A549 (cell line): ENCODE measurements around the gene TRIO. TPM values are rescaled to one million over a fixed set of nuclear protein-coding genes. Genes with fewer than 3 reads are reported as not detected.
A peak's percentile ranks its signal among the peaks of the same experiment; 100 is the strongest.

Experiments used
- ATAC-seq, 2 experiments: fragments of 200-7000 bp in 1 of 2; fragments of >200 bp in 1 of 2; cut with Nextera tagmentation in 1 of 2; cut with Tn5 transposase in 1 of 2; 3 replicates each; pipeline versions ENCODE4 v1.8.0 to v1.9.1; 2018 to 2020; ENCODE audit warnings: mild to moderate bottlenecking in 1 of 2, moderate library complexity in 1 of 2
- CTCF ChIA-PET: fragments of 300-600 bp; sonication (Branson Sonifier 250); formaldehyde crosslinking; extraction: SDS; loops from one replicate; lab custom pipeline; 2021; ENCODE audit warnings: antibody characterized with exemption, inconsistent platforms; lab: Yijun Ruan, JAX
- POLR2A ChIA-PET: fragments of 350-600 bp; formaldehyde crosslinking; extraction: SDS; loops from one replicate; lab custom pipeline; 2021; ENCODE audit warnings: antibody characterized with exemption, inconsistent platforms; lab: Yijun Ruan, JAX
- DNase-seq, 2 experiments: peaks; one replicate each; pipeline versions ENCODE4 v3.0.0 to v3.0.0-alpha.2; 2011 to 2016; ENCODE audit warnings: low read depth in 1 of 2, low spot score in 1 of 2
- FAIRE-seq: peaks from 2 replicates; lab custom pipeline; 2011; peaks lifted over from hg19 to GRCh38; lab: Jason Lieb, UNC
- H3K27ac ChIP-seq, 2 experiments: fragments of >200 bp; sonication (Bioruptor Twin); formaldehyde crosslinking; 3 replicates each; pipeline ENCODE4 v1.5.1; 2016 to 2017
- H3K4me1 ChIP-seq: fragments of >200 bp; sonication (Bioruptor Twin); formaldehyde crosslinking; 3 replicates; pipeline ENCODE4 v1.6.1; 2016
- H3K4me2 ChIP-seq: fragments of >200 bp; sonication (Bioruptor Twin); formaldehyde crosslinking; 3 replicates; pipeline ENCODE4 v1.6.1; 2016
- H3K4me3 ChIP-seq: fragments of >200 bp; sonication (Bioruptor Twin); formaldehyde crosslinking; 3 replicates; pipeline ENCODE4 v1.5.1; 2016
- H3K9me3 ChIP-seq: fragments of >200 bp; sonication (Bioruptor Twin); formaldehyde crosslinking; 3 replicates; pipeline ENCODE4 v1.6.1; 2016
- CEBPB ChIP-seq, 2 experiments: fragments of >200 bp in 1 of 2; sonication (Bioruptor Twin) in 1 of 2; formaldehyde crosslinking in 1 of 2; IDR thresholded peaks; 2 replicates each; pipeline ENCODE4 v1.6.1; 2012 to 2016
- CHD4 ChIP-seq: fragments of 200-600 bp; sonication (generic); IDR thresholded peaks from 2 replicates; pipeline ENCODE4 v1.6.1; 2016; ENCODE audit warnings: antibody characterized with exemption, mild to moderate bottlenecking, borderline replicate concordance
- FOSB ChIP-seq: fragments of 250-450 bp; sonication (Bioruptor Pico); IDR thresholded peaks from 2 replicates; pipeline ENCODE4 v1.5.0; 2020; ENCODE audit warnings: mild to moderate bottlenecking, moderate library complexity
- GATA3 ChIP-seq: IDR thresholded peaks from 2 replicates; pipeline ENCODE4 v1.6.1; 2012; ENCODE audit warnings: borderline replicate concordance
- HDAC2 ChIP-seq: fragments of 200-600 bp; sonication (generic); IDR thresholded peaks from 2 replicates; pipeline ENCODE4 v1.6.1; 2016
- HMGXB4 ChIP-seq: fragments of 250-450 bp; sonication (Bioruptor Pico); IDR thresholded peaks from 2 replicates; pipeline ENCODE4 v1.5.0; 2021; ENCODE audit warnings: mild to moderate bottlenecking, moderate library complexity, borderline replicate concordance
- KDM1A ChIP-seq: fragments of 200-600 bp; sonication (generic); IDR thresholded peaks from 2 replicates; pipeline ENCODE4 v1.6.1; 2016; ENCODE audit warnings: low read depth, mild to moderate bottlenecking
- KDM5A ChIP-seq: fragments of 200-600 bp; sonication (generic); IDR thresholded peaks from 2 replicates; pipeline ENCODE4 v1.6.1; 2016; ENCODE audit warnings: antibody characterized with exemption, mild to moderate bottlenecking
- MAFK ChIP-seq: fragments of 450-650 bp; IDR thresholded peaks from 2 replicates; pipeline ENCODE4 v1.6.1; 2014; ENCODE audit not compliant: partially characterized antibody
- MAZ ChIP-seq: fragments of 150-350 bp; IDR thresholded peaks from 2 replicates; pipeline ENCODE4 v1.6.1; 2014; ENCODE audit warnings: antibody characterized with exemption, low read depth, low read length, borderline replicate concordance
- NPAS2 ChIP-seq: fragments of 250-450 bp; sonication (Bioruptor Pico); IDR thresholded peaks from 2 replicates; pipeline ENCODE4 v1.8.0; 2022; ENCODE audit warnings: mild to moderate bottlenecking, moderate library complexity, borderline replicate concordance
- NR3C1 ChIP-seq: fragments of >200 bp; sonication (Bioruptor Twin); formaldehyde crosslinking; IDR thresholded peaks from 3 replicates; pipeline ENCODE4 v1.6.1; 2017
- POLR2AphosphoS2 ChIP-seq: conservative IDR thresholded peaks from 2 replicates; pipeline ENCODE4 v1.6.1; 2012; ENCODE audit warnings: low read length, improper control_type of control experiment, inconsistent platforms
- RAD21 ChIP-seq, 2 experiments: fragments of >200 bp in 1 of 2; sonication (Bioruptor Twin) in 1 of 2; formaldehyde crosslinking in 1 of 2; IDR thresholded peaks in 1 of 2; conservative IDR thresholded peaks in 1 of 2; 2 replicates in 1 of 2; 3 replicates in 1 of 2; pipeline ENCODE4 v1.6.1; 2012 to 2018; ENCODE audit warnings: inconsistent platforms in 1 of 2
- RFX5 ChIP-seq: fragments of 450-650 bp; IDR thresholded peaks from 2 replicates; pipeline ENCODE4 v1.7.1; 2014; ENCODE audit warnings: antibody characterized with exemption, mild to moderate bottlenecking, moderate library complexity
- SMC3 ChIP-seq: fragments of >200 bp; sonication (Bioruptor Twin); formaldehyde crosslinking; IDR thresholded peaks from 3 replicates; pipeline ENCODE4 v1.6.1; 2018; ENCODE audit warnings: inconsistent platforms
- SREBF2 ChIP-seq: fragments of 450-650 bp; IDR thresholded peaks from 2 replicates; pipeline ENCODE4 v1.6.1; 2014; ENCODE audit warnings: mild to moderate bottlenecking, moderate library complexity
- TFCP2L1 ChIP-seq: fragments of 250-450 bp; sonication (Bioruptor Pico); IDR thresholded peaks from 2 replicates; pipeline ENCODE4 v1.5.0; 2021; ENCODE audit warnings: mild to moderate bottlenecking
- ZC3H11A ChIP-seq: fragments of 450-650 bp; IDR thresholded peaks from 2 replicates; pipeline ENCODE4 v1.6.1; 2014; ENCODE audit warnings: antibody characterized with exemption, mild to moderate bottlenecking
- ZNF302 ChIP-seq: fragments of 250-450 bp; sonication (Bioruptor Pico); IDR thresholded peaks from 2 replicates; pipeline ENCODE4 v1.9.0; 2021; ENCODE audit warnings: inconsistent platforms, mild to moderate bottlenecking, moderate library complexity
- WGBS: methylation state at CpG from one replicate; pipeline ENCODE4 v1.1.6; 2017; ENCODE audit errors: missing lambda C conversion rate; 5-methylcytosine and 5-hydroxymethylcytosine counted together
- polyA plus RNA-seq, 4 experiments: library from polyadenylated mRNA; depleted of rRNA in 3 of 4; stranded (reverse); fragments of >200 nt; fragmentation: RNase III in 1 of 4; extraction: RNeasy Plus Mini Kit Qiagen cat#74134 plus additional on column Dnase treatment in 1 of 4; gene quantifications; 2 replicates in 3 of 4; 3 replicates in 1 of 4; pipeline ENCODE4 v1.2.3, GENCODE V29; 2011 to 2017
- TF ChIP-seq, protein P1 (sequence below): fragments of 450-650 bp; IDR thresholded peaks from 2 replicates; pipeline ENCODE4 v1.6.1; 2014; ENCODE audit warnings: antibody characterized with exemption
- TF ChIP-seq, protein P2 (sequence below): IDR thresholded peaks from 2 replicates; pipeline ENCODE4 v1.6.1; 2012
- TF ChIP-seq, protein P3 (sequence below): fragments of 200-600 bp; sonication (generic); IDR thresholded peaks from 2 replicates; pipeline ENCODE4 v1.6.1; 2016; ENCODE audit warnings: antibody characterized with exemption, mild to moderate bottlenecking, moderate library complexity
- TF ChIP-seq, protein P4 (sequence below): IDR thresholded peaks from 2 replicates; pipeline ENCODE4 v1.6.1; 2012

The TRIO gene
- polyA plus RNA-seq, 2 of the 4 experiments (the other 2 are of a cell fraction) = 47.5 to 79.0 TPM

DNA sequence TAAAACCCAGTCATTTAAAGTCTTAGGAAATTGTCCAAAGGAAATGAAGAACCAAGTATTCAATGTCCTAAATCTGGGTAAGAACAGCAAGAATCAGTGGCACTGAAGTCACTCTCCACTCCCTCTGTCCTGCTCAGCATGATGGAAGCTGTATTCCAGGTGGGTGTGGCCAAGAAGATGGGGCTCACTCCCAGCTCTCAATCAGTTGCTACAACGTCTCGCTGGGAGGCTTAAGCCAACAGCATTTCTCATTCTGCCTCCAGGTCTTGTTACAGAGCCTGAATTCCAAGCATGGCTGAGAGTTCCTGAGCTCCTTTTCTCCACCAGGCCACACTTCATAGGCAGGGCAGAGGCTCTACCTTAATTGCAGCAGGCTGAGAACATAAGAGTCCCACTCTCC, 41.2 kb upstream of the TRIO start (continued):
- TF ChIP-seq HMGXB4 (CRISPR knock-in tag) = no peak

- DNase-seq = no peak
- FAIRE-seq = no peak
- WGBS = 82% methylated on average over 1 of the region's 1 CpG
- no peak overlapping the region for H3K4me2 ChIP-seq
- peak overlapping the region in 1 of 2 experiments; percentile 7; a peak in 1 of 6 replicates for H3K27ac ChIP-seq
- POLR2A ChIA-PET = no interaction called here
- CTCF ChIA-PET = interaction anchor here (0.8 to 1.5 kb wide), 6 partner anchors 10 to 546 kb away, joined by 3 to 4 read pairs (median 3); no protein-coding TSS in a partner anchor
- TF ChIP-seq CEBPB (IDR thresholded peaks at IDR 0.05) (no peak), MAZ (no peak), ZNF302 (no peak), SMC3 (no peak), POLR2AphosphoS2 (no peak), MAFK (no peak)
- TF ChIP-seq, protein P1, sequence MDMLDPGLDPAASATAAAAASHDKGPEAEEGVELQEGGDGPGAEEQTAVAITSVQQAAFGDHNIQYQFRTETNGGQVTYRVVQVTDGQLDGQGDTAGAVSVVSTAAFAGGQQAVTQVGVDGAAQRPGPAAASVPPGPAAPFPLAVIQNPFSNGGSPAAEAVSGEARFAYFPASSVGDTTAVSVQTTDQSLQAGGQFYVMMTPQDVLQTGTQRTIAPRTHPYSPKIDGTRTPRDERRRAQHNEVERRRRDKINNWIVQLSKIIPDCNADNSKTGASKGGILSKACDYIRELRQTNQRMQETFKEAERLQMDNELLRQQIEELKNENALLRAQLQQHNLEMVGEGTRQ = no peak
- TF ChIP-seq, protein P2, sequence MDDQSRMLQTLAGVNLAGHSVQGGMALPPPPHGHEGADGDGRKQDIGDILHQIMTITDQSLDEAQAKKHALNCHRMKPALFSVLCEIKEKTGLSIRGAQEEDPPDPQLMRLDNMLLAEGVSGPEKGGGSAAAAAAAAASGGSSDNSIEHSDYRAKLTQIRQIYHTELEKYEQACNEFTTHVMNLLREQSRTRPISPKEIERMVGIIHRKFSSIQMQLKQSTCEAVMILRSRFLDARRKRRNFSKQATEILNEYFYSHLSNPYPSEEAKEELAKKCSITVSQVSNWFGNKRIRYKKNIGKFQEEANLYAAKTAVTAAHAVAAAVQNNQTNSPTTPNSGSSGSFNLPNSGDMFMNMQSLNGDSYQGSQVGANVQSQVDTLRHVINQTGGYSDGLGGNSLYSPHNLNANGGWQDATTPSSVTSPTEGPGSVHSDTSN = no peak
- TF ChIP-seq, all 56 proteins: peak for 0
- H3K9me3 ChIP-seq = no peaks in the 10 kb centered on the region
- ATAC-seq = no peak
- H3K4me3 ChIP-seq = no peak overlapping the region
- H3K4me1 ChIP-seq = peaks cover 18% of the 10 kb centered on the region
Measured at GRCh38 chr5:14102666-14103065, 40.5 kb upstream of the TRIO start.

DNA sequence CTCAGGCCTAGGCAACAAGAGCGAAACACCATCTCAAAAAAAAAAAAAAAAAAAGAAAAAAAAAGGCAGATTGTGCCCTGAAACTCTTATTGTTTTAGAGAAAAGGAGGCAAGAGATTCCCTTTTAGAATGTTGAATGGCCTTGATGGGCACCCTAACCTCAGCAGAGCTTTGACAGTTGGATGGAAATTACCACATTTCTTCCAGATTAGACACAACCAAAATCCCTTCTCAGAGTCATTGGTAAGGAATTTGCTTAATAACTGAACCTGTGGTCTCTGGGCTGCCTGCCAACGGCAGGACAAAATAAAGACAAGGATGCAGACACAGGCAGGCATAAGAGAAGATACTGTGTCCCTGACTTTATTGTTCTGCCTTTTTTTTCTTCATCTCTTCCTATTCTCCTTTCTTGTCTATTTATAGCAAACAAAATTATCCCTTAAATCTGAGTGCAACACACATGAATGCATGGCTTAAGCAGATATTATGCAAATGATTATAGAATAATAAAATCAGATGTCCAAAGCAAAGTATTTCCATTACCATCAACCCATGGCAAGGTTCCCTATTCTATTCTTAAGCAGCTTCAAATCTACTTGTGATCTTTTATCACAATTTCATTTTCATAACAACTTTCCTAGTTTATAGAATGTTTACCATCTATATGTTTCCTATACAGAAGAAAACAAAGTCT, 37.3 kb upstream of the TRIO start:
- Histone ChIP-seq H3K4me3 (no peak overlapping the region), H3K4me2 (peak overlapping the region; percentile 25; the same call in 2 of the 3 replicates), H3K9me3 (no peaks in the 10 kb centered on the region), H3K4me1 (peaks cover 36% of the 10 kb centered on the region), H3K27ac (peak overlapping the region; percentile 18 to 78; a peak in 4 of 6 replicates)
- CTCF ChIA-PET = interaction anchor here (0.7 to 1.1 kb wide), 4 partner anchors 13 to 164 kb away, joined by 3 read pairs; no protein-coding TSS in a partner anchor
- DNase-seq (peak; percentile 69 to 76), FAIRE-seq (no peak), ATAC-seq (peak; percentile 63 to 76; a peak in 4 of 6 replicates)
- WGBS = 19% methylated on average over 2 of the region's 2 CpGs
- POLR2A ChIA-PET = interaction anchor here (0.7 kb wide), 1 partner anchor 127 kb away, joined by 5 read pairs; no protein-coding TSS in a partner anchor
- TF ChIP-seq NR3C1 = no peak
- no peak for TF ChIP-seq TFCP2L1
- TF ChIP-seq CHD4 = no peak
- no peak for TF ChIP-seq RAD21 (conservative IDR thresholded peaks at IDR 0.05 in 1 of 2, IDR thresholded peaks at IDR 0.05 in 1 of 2)
- TF ChIP-seq RFX5 = no peak
- TF ChIP-seq KDM5A = no peak
- no peak for TF ChIP-seq ZC3H11A
- TF ChIP-seq SREBF2 = no peak
- no peak for TF ChIP-seq NPAS2 (CRISPR knock-in tag)
- TF ChIP-seq POLR2AphosphoS2 = no peak
- no peak for TF ChIP-seq FOSB
- TF ChIP-seq HMGXB4 (CRISPR knock-in tag) = no peak
- no peak for TF ChIP-seq HDAC2
- TF ChIP-seq, protein P3, sequence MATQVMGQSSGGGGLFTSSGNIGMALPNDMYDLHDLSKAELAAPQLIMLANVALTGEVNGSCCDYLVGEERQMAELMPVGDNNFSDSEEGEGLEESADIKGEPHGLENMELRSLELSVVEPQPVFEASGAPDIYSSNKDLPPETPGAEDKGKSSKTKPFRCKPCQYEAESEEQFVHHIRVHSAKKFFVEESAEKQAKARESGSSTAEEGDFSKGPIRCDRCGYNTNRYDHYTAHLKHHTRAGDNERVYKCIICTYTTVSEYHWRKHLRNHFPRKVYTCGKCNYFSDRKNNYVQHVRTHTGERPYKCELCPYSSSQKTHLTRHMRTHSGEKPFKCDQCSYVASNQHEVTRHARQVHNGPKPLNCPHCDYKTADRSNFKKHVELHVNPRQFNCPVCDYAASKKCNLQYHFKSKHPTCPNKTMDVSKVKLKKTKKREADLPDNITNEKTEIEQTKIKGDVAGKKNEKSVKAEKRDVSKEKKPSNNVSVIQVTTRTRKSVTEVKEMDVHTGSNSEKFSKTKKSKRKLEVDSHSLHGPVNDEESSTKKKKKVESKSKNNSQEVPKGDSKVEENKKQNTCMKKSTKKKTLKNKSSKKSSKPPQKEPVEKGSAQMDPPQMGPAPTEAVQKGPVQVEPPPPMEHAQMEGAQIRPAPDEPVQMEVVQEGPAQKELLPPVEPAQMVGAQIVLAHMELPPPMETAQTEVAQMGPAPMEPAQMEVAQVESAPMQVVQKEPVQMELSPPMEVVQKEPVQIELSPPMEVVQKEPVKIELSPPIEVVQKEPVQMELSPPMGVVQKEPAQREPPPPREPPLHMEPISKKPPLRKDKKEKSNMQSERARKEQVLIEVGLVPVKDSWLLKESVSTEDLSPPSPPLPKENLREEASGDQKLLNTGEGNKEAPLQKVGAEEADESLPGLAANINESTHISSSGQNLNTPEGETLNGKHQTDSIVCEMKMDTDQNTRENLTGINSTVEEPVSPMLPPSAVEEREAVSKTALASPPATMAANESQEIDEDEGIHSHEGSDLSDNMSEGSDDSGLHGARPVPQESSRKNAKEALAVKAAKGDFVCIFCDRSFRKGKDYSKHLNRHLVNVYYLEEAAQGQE = no peak
- TF ChIP-seq, protein P4, sequence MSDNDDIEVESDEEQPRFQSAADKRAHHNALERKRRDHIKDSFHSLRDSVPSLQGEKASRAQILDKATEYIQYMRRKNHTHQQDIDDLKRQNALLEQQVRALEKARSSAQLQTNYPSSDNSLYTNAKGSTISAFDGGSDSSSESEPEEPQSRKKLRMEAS = 0 out of 2 replicates have a peak, but pooled peaks have one; percentile 40
- no peak for TF ChIP-seq MAFK
- no peak for TF ChIP-seq KDM1A
- peak; percentile 74; the same call in 1 of the 2 replicates for TF ChIP-seq GATA3
